ENCODE measurements around the gene NAV2. TPM values are rescaled to one million over a fixed set of nuclear protein-coding genes. Genes with fewer than 3 reads are reported as not detected.

The NAV2 gene
- total RNA-seq, 3 donors from 2014 or later, result 21.9 to 65.9 (median 30.9) TPM

DNA sequence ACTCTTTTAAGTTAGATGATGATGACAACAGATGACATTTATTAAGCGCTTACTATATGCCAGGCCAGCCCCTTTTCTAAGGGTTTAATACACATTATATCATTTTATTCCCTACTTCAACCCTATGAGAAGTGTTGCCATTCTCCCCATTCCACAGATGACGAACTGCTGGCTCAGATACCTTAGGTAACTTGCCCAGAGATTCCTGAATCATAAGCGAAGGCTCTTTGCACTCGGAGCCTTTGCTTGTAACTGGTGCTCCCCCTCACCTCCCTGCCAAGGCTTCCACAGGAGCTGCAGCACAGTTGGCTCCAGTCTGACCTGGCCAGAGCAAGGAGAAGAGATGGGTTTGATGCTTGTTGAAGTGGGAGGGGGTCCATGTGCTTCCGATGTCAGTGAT lies 404.7 kb downstream of the NAV2 start:
- Histone ChIP-seq H3K36me3 (ENCODE audit: low read depth) (no peaks in the 10 kb centered on the region), H3K9me3 (no peaks in the 10 kb centered on the region), H3K4me3 (no peak overlapping the region), H3K4me1 (ENCODE audit: low read depth) (peaks cover 3% of the 10 kb centered on the region)
- DNase-seq, result no peak
- intact Hi-C loops (cut with DNase I, micrococcal nuclease), result no loop called here
- TF ChIP-seq, protein P1, sequence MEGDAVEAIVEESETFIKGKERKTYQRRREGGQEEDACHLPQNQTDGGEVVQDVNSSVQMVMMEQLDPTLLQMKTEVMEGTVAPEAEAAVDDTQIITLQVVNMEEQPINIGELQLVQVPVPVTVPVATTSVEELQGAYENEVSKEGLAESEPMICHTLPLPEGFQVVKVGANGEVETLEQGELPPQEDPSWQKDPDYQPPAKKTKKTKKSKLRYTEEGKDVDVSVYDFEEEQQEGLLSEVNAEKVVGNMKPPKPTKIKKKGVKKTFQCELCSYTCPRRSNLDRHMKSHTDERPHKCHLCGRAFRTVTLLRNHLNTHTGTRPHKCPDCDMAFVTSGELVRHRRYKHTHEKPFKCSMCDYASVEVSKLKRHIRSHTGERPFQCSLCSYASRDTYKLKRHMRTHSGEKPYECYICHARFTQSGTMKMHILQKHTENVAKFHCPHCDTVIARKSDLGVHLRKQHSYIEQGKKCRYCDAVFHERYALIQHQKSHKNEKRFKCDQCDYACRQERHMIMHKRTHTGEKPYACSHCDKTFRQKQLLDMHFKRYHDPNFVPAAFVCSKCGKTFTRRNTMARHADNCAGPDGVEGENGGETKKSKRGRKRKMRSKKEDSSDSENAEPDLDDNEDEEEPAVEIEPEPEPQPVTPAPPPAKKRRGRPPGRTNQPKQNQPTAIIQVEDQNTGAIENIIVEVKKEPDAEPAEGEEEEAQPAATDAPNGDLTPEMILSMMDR (IDR thresholded peaks at IDR 0.05), result no peak
- ATAC-seq, result no peak

DNA sequence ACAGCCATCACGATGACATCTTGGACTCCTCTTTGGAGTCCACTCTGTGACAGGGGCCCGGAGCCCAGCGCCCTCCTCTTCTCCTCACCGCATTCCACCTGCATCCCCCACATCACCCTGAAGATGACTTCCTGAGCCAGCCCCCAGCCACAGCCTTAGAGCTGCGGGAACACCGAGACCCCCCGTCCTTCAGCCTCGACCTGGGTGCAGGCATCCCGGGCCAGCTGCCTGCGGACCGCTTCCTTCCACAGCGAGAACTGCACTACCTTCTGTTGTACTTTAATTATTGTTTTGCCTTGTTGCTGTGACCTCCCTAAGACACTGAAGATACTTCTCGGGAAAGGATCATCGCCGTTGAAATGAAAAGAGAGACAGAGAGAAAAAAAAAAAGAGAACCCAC lies 405.6 kb downstream of the NAV2 start:
- Histone ChIP-seq H3K9me3 (no peaks in the 10 kb centered on the region), H3K36me3 (ENCODE audit: low read depth) (no peaks in the 10 kb centered on the region), H3K4me1 (ENCODE audit: low read depth) (no peaks in the 10 kb centered on the region), H3K4me3 (no peak overlapping the region)
- ATAC-seq, result no peak
- intact Hi-C loops (cut with DNase I, micrococcal nuclease), result no loop called here
- TF ChIP-seq, protein P1 (IDR thresholded peaks at IDR 0.05), result no peak
- DNase-seq, result no peak

DNA sequence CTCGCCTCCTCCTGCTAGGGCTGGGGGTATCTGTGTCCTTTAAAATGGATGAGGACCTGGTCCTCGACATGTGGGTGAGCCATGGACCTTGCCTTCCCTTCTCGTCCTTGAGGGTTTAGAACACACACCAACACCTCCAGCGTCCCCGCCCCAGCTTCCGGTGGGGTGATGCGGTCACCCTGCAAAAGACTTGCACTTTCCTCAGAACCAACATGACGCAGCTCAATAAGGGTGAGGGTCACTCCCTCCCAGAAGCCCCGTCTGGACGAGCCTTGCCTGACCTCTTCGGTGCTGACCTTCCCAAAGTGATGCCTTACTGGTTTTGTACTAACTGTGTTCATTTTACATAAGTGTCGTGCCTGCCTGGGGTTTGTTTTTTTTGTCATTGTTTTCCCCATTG lies 406.7 kb downstream of the NAV2 start:
- TF ChIP-seq, protein P1 (IDR thresholded peaks at IDR 0.05), result no peak
- no peak for DNase-seq
- no peaks in the 10 kb centered on the region for H3K4me1 ChIP-seq (ENCODE audit: low read depth)
- no peaks in the 10 kb centered on the region for H3K9me3 ChIP-seq
- no peak overlapping the region for H3K4me3 ChIP-seq
- no peak for ATAC-seq
- intact Hi-C loops (cut with DNase I, micrococcal nuclease), result no loop called here
- H3K36me3 ChIP-seq (ENCODE audit: low read depth), result no peaks in the 10 kb centered on the region

DNA sequence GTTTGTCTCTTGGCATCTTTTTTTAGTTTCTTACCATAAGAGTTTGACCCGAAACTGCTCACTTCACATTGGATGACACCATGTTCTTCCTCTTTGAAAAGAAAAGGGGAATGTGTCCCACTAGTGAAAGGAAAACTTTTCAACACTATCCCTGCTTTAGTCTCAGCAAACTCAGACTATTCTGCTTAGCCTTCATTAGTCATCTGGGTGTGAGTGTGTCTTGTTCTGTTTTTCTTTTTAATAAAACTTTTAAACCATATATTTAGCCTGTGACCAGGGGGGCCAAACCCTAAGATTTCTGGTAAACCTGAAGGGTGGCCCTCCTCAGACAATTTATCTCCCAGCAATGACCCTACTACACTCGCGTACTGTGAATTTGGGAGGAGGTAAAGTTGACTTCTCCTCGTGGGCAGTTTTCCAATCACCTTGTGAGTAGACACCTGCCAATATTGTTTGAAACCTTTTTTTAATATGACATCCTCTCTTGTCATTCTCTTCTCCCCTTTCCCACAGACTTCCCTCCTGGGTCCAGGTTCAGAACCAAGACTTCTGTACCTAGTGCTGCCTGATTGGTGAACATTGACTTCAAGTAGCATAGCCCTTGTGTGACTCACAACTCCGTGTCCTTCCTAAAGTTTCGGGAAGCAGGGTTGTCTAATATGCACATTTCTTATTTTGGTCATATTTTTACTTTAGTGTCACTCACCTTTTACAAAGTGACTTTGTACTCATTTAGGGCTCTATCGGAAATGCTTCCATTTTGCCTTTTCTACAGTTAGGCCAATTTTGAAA lies 407.7 kb downstream of the NAV2 start:
- H3K4me3 ChIP-seq, result no peak overlapping the region
- ATAC-seq (no peak), DNase-seq (no peak)
- intact Hi-C loops (cut with DNase I, micrococcal nuclease), result loop anchor here in 1 of 2 donors (10.0 kb wide), 1 partner anchor 234 kb away; no protein-coding TSS in a partner anchor
- H3K36me3 ChIP-seq (ENCODE audit: low read depth), result no peaks in the 10 kb centered on the region
- TF ChIP-seq, protein P1 (IDR thresholded peaks at IDR 0.05), result no peak
- no peaks in the 10 kb centered on the region for H3K9me3 ChIP-seq
- no peaks in the 10 kb centered on the region for H3K4me1 ChIP-seq (ENCODE audit: low read depth)

DNA sequence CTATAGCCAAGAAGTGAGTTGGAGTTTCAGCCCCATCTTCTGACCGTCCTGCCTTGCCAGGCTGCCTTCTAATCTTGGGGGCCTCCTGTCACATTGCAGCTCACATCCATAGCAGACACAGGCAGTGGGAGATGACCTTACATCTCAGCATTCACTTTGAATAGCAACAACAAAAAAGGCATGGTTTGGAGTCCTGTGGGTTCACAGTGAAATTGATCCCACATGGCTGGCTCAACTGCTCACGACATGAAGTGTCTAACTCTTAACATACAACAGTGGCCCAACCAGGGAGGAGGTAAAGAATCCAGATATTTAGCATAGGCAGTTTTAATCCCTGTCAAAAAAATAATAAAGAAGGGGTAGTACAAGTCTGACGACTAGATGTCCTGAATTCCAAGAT lies 409.5 kb downstream of the NAV2 start:
- intact Hi-C loops (cut with DNase I, micrococcal nuclease), result loop anchor here in 1 of 2 donors (10.0 kb wide), 1 partner anchor 233 kb away; no protein-coding TSS in a partner anchor
- no peaks in the 10 kb centered on the region for H3K9me3 ChIP-seq
- H3K4me3 ChIP-seq, result no peak overlapping the region
- DNase-seq, result no peak
- no peaks in the 10 kb centered on the region for H3K36me3 ChIP-seq (ENCODE audit: low read depth)
- TF ChIP-seq, protein P1 (IDR thresholded peaks at IDR 0.05), result no peak
- ATAC-seq, result no peak
- no peaks in the 10 kb centered on the region for H3K4me1 ChIP-seq (ENCODE audit: low read depth)

All from mucosa of descending colon (tissue), 3 donors.